ENCODE results near the gene ABI3BP.

Gene ABI3BP

GRCh38 chr3:100988080-100988479, 5.1 kb downstream of the ABI3BP start:
- DNase-seq (ENCODE audit: low read depth): no peak
- no peak overlapping the region for H3K4me3 ChIP-seq (ENCODE audit: low read depth, low read length)
- TF ChIP-seq CTCF (IDR thresholded peaks at IDR 0.05; ENCODE audit: low read depth, low read length, missing control alignments): no peak

GRCh38 chr3:100984308-100984707, 8.9 kb downstream of the ABI3BP start:
- TF ChIP-seq CTCF (IDR thresholded peaks at IDR 0.05; ENCODE audit: low read depth, low read length, missing control alignments): no peak
- no peak overlapping the region for H3K4me3 ChIP-seq (ENCODE audit: low read depth, low read length)
- DNase-seq (ENCODE audit: low read depth): no peak

GRCh38 chr3:100982710-100983109, 10.5 kb downstream of the ABI3BP start:
- no peak for TF ChIP-seq CTCF (IDR thresholded peaks at IDR 0.05; ENCODE audit: low read depth, low read length, missing control alignments)
- no peak overlapping the region for H3K4me3 ChIP-seq (ENCODE audit: low read depth, low read length)
- DNase-seq (ENCODE audit: low read depth): no peak

GRCh38 chr3:100981164-100981911, 11.9 kb downstream of the ABI3BP start:
- no peak overlapping the region for H3K4me3 ChIP-seq (ENCODE audit: low read depth, low read length)
- no peak for TF ChIP-seq CTCF (IDR thresholded peaks at IDR 0.05; ENCODE audit: low read depth, low read length, missing control alignments)
- DNase-seq (ENCODE audit: low read depth): no peak

GRCh38 chr3:100978011-100978659, 15.1 kb downstream of the ABI3BP start:
- DNase-seq (ENCODE audit: low read depth): no peak
- no peak overlapping the region for H3K4me3 ChIP-seq (ENCODE audit: low read depth, low read length)
- no peak for TF ChIP-seq CTCF (IDR thresholded peaks at IDR 0.05; ENCODE audit: low read depth, low read length, missing control alignments)

GRCh38 chr3:100976611-100977010, 16.6 kb downstream of the ABI3BP start:
- no peak for TF ChIP-seq CTCF (IDR thresholded peaks at IDR 0.05; ENCODE audit: low read depth, low read length, missing control alignments)
- no peak overlapping the region for H3K4me3 ChIP-seq (ENCODE audit: low read depth, low read length)
- DNase-seq (ENCODE audit: low read depth): no peak

GRCh38 chr3:100975714-100976113, 17.5 kb downstream of the ABI3BP start:
- no peak for TF ChIP-seq CTCF (IDR thresholded peaks at IDR 0.05; ENCODE audit: low read depth, low read length, missing control alignments)
- no peak overlapping the region for H3K4me3 ChIP-seq (ENCODE audit: low read depth, low read length)
- DNase-seq (ENCODE audit: low read depth): no peak

Data from GM12864 (cell line).